NCI-H510A (cell line): ENCODE measurements around the gene C1QL4.
"Not testable (repeated sequence)": the region's sequence is repeated elsewhere in the genome, so short reads cannot be mapped to it uniquely, and the experiment has no call there.

ENCODE experiments used
- DNase-seq: peaks from one replicate; lab custom pipeline; 2025; lab: John Stamatoyannopoulos, UW

The C1QL4 gene

GRCh38 chr12:49333778-49334177 lies 3.2 kb downstream of the C1QL4 start:
- not testable (repeated sequence) for DNase-seq

- peak; percentile 30 for DNase-seq
Measured at GRCh38 chr12:49332891-49333371, 4.1 kb downstream of the C1QL4 start.

- DNase-seq = no peak
Measured at GRCh38 chr12:49332441-49332861, 4.5 kb downstream of the C1QL4 start.

GRCh38 chr12:49331380-49332222 lies 5.4 kb downstream of the C1QL4 start:
- DNase-seq = peak; percentile 64

GRCh38 chr12:49330631-49331379 lies 6.2 kb downstream of the C1QL4 start:
- no peak for DNase-seq

GRCh38 chr12:49330032-49330619 lies 6.9 kb downstream of the C1QL4 start:
- no peak for DNase-seq

- no peak for DNase-seq
Measured at GRCh38 chr12:49328816-49329215, 8.2 kb downstream of the C1QL4 start.

GRCh38 chr12:49327887-49328286 lies 9.1 kb downstream of the C1QL4 start:
- no peak for DNase-seq

GRCh38 chr12:49327368-49327767 lies 9.6 kb downstream of the C1QL4 start:
- no peak for DNase-seq

GRCh38 chr12:49325606-49326005 lies 11.4 kb downstream of the C1QL4 start:
- no peak for DNase-seq

GRCh38 chr12:49323524-49324097 lies 13.4 kb downstream of the C1QL4 start:
- DNase-seq = no peak

GRCh38 chr12:49322708-49323523 lies 14.1 kb downstream of the C1QL4 start, which contains the start of gene TROAP:
Gene TROAP, plus strand, starts transcription at chr12:49323255. Its CDS starts 354 bp downstream, at chr12:49323609.
- DNase-seq = peak; percentile 96

- DNase-seq = no peak
Measured at GRCh38 chr12:49322367-49322707, 14.7 kb downstream of the C1QL4 start.

GRCh38 chr12:49320411-49321103 lies 16.4 kb downstream of the C1QL4 start:
- not testable (repeated sequence) for DNase-seq

- DNase-seq = not testable (repeated sequence)
Measured at GRCh38 chr12:49317118-49317517, 19.9 kb downstream of the C1QL4 start.

- DNase-seq = no peak
Measured at GRCh38 chr12:49314811-49315210, 22.2 kb downstream of the C1QL4 start.

GRCh38 chr12:49310451-49311000 lies 26.5 kb downstream of the C1QL4 start:
- not testable (repeated sequence) for DNase-seq

- no peak for DNase-seq
Measured at GRCh38 chr12:49309386-49309785, 27.6 kb downstream of the C1QL4 start.

- no peak for DNase-seq
Measured at GRCh38 chr12:49305762-49306510, 31.1 kb downstream of the C1QL4 start.

GRCh38 chr12:49304161-49304560 lies 32.8 kb downstream of the C1QL4 start:
- no peak for DNase-seq
